Liver (tissue), 3 donors: ENCODE results near the gene IDE.

Source experiments
- ATF3 ChIP-seq: IDR thresholded peaks from 2 replicates; pipeline ENCODE4 v1.6.1; 2016; ENCODE audit warnings: antibody characterized with exemption
- CTCF ChIP-seq: fragments of 150-350 bp; IDR thresholded peaks from 2 replicates; pipeline ENCODE4 v1.5.1; 2017; ENCODE audit warnings: improper control_type of control experiment, low read depth, low read length; ENCODE audit not compliant: missing input control
- JUND ChIP-seq, 2 donors: IDR thresholded peaks; 2 replicates each; pipeline ENCODE4 v1.6.1; 2016; ENCODE audit warnings: antibody characterized with exemption in 2 of 2
- MAX ChIP-seq: IDR thresholded peaks from 2 replicates; pipeline ENCODE4 v1.6.1; 2016; ENCODE audit warnings: antibody characterized with exemption
- NR2F2 ChIP-seq: IDR thresholded peaks from 2 replicates; pipeline ENCODE4 v1.6.1; 2016; ENCODE audit warnings: antibody characterized with exemption
- RAD21 ChIP-seq, 2 donors: IDR thresholded peaks; 2 replicates each; pipeline ENCODE4 v1.6.1; 2016; ENCODE audit warnings: antibody characterized with exemption in 2 of 2, mild to moderate bottlenecking in 2 of 2
- REST ChIP-seq: IDR thresholded peaks from 2 replicates; pipeline ENCODE4 v1.6.1; 2016; ENCODE audit warnings: antibody characterized with exemption, mild to moderate bottlenecking
- YY1 ChIP-seq: IDR thresholded peaks from 2 replicates; pipeline ENCODE4 v1.6.1; 2016; ENCODE audit warnings: antibody characterized with exemption, mild to moderate bottlenecking
- donor health status: healthy.
- donor health status: healthy.

GRCh38 chr10:92530891-92531535 is 42.9 kb downstream of the IDE start:
- TF ChIP-seq CTCF: no peak
- TF ChIP-seq RAD21 (IDR thresholded peaks at IDR 0.05): no peak
- no peak for TF ChIP-seq JUND (IDR thresholded peaks at IDR 0.05)
- no peak for TF ChIP-seq YY1
- no peak for TF ChIP-seq MAX
- no peak for TF ChIP-seq REST
- no peak for TF ChIP-seq ATF3
- no peak for TF ChIP-seq NR2F2
